SH-SY5Y (cell line): Measurements from ENCODE around the gene BTBD6.

Experiments used
- GATA2 ChIP-seq: IDR thresholded peaks from 2 replicates; pipeline ENCODE4 v1.6.1; 2011; ENCODE audit warnings: mild to moderate bottlenecking, low read depth, low read length
- GATA3 ChIP-seq: IDR thresholded peaks from 2 replicates; pipeline ENCODE4 v1.6.1; 2011; ENCODE audit warnings: low read depth, mild to moderate bottlenecking, low read length, moderate library complexity

DNA sequence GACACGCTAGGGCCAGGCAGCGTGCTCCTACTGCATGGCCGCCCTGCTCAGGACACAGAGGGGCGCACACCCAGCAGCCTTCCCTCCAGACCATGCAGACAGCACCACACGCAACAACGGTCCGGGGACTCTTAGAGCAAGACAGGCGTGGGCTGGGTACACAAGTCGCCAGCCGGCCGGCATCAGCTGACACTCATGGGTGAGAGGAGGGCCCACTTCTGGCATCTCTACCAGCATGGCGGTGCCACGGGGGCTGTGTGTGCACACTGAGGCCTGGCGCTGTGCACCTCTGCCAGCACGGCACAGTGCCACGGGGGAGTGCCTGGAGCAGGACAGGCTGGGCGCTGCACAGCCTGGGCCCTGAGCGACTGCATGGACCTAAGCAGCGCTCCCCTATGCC lies 6.7 kb upstream of the BTBD6 start:
- no peak for TF ChIP-seq GATA3
- TF ChIP-seq GATA2: no peak
